NCI-H2227 (cell line): Measurements from ENCODE around the gene RNF151.
A peak's percentile ranks its signal among the peaks of the same experiment; 100 is the strongest.
"Not testable (repeated sequence)": the region's sequence is repeated elsewhere in the genome, so short reads cannot be mapped to it uniquely, and the experiment has no call there.

Source experiments
- DNase-seq: peaks from one replicate; lab custom pipeline; 2025; ENCODE audit not compliant: unreplicated experiment; lab: John Stamatoyannopoulos, UW

RNF151 gene, protein sequence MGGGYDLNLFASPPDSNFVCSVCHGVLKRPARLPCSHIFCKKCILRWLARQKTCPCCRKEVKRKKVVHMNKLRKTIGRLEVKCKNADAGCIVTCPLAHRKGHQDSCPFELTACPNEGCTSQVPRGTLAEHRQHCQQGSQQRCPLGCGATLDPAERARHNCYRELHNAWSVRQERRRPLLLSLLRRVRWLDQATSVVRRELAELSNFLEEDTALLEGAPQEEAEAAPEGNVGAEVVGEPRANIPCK

DNA sequence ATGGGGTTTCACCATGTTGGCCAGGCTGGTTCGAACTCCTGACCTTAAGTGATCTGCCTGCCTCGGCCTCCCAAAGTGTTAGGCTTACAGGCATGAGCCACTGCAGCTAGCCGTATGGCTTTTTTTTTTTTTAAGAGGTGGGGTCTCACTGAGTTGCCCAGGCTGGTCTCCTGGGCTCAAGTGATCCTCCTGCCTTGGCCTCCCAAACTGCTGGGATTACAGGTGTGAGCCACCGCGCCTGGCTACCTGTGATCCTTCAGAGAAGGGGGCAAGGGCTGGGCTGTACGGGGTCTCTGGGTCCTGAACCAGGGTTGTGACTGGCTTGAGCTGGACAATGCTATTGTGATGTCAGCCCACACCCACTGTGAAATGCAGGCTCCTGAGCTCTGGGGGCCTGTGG is at the start of gene RNF151:
Gene RNF151, plus strand, starts transcription at position 397 of the 400 bp plus-strand sequence. CDS start 26 bp downstream, outside the sequence.
- DNase-seq: no peak

DNA sequence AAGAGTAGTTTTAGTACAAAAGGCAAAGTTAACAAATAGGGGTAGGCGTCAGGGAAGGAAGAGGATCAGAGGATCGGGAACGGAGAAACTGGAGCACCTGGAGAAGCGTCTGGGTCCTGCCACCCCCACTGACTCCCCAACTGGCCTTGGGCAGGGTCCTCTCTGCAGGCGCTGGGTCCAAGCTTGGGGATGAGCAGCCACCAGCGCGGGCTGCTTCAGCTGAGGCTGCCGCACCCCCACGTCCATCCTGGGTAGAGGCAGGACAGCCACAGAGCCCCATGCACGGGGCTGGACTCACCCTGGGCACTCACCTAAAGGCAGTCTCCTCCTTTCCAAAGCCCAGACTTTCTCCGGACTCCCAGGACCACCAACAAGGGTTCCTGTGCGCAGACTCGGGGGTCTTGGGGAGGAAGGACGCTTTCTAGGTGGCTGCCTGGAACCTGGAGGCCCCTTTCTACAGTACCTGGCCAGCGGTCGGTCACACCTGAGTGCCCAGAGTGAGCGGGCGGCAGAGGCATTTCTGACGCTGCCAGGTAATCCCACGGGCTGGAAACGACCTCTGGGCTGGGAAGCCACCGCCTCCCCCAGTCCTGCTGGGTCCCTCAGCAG is 49.5 kb upstream of the RNF151 start:
- DNase-seq: no peak

DNA sequence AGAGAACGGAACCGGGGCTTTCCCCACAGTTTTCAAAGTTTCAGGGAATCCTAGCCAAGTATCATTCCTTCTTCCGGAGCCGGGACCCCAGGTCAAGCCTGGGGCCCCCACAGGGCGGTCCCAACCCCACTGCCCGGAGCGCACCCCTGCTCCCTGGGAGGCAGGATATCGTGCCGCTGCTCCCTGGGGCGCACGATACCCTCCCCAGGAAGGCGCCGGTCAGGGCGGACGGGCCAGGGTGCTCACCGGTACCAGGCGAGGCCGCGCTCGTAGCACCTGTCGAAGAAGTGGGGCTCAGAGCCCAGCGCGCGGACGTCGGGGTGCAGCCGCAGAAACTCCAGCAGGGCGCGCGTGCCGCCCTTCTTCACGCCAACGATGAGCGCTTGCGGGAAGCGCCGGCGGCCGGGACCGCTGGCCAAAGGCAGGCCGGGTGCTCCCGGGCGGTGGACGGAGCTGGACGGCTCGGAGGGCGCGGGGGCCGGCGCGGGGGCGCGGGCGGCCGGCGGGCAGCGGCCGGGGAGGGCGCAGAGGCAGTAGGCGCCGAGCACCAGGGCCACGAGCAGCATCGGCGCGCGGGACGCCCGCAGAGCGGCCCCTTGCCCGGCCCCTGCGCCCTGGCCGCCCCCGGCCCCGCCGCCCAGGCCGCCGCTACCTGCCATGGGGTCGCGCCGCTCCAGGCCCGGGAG is 48.8 kb upstream of the RNF151 start:
- DNase-seq: no peak

DNA sequence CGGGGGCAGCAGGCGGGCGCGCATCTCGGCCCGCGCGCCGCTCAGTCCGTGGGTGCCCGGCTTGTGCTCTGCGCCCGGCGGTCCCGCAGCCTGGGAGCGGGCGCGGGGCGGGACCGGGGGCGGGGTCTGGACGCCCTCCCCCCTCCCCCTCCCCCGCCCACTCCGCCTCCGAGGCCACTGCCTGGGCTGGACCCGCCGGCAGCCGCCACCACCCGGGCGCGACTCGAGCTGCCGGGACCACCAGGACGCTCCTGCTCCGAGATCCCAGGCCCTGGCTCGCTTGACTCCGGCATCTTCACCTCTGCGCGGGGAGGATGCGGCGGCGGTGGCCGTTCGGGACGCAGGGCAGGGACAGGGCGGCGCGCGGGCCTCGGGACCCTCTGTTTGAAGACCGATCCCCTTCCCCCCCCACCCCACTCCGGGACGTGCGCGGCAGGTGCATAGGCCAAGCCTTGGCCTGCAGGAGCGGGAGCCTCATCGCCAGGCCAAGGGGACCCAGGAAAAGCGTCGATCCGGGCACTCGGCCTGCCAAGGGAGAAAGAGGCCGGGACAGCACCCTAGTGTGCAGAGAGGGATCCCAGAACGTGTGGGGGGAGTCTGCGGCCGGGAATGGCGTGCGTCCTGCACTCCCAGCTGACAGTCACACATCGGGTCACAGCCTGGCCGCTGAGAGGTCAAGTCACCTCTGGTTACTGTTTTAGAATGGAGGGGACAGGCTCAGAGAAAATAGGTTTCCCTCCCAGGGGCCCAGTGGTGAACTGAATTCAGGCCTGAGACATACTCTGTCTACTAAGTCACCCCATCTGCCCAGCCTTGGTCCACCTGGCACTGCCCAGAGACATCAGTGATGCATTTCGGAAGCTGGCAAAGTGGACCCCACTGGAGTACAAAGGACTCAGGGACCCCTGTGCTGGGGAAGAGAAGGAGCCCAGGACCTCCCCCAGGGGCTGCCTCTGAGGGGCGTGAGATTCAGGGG is 48.0 kb upstream of the RNF151 start, which contains the start of gene HS3ST6:
Gene HS3ST6, minus strand, starts transcription at position 65 of the 976 bp plus-strand sequence. CDS start 92 bp downstream, outside the sequence.
- peak; percentile 47 for DNase-seq

DNA sequence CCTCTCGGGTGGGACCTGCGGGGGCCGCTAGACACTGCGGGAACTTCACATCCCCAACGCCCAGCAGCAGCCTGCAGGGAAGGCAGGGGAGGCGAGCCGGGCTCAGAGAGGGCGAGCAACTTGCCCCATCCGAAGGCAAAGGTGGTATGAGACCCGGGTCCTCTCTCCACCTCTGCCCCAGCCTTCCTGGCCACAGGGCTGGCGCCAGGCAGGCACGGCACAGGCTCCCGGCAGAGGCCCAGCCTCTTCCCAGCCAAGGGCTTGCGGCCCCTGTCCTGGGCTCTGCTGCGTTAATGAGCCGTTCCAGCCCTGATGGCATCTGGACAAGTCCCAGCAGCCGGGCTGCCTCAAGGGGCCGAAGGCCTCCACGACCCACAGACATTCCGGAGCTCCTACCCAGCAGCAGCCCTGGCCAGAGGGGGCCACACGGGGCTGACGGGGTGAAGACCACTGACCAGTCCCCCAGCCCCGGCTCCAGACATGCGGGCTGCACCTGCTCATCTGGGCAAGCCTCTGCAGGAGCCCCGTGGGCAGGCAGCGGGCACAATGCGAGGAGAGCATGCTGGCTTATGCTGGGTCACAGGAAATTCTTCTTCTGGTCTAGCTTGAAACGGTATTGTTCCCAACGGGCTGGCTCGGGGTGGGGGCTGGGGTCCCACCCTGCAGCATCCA is 47.2 kb upstream of the RNF151 start:
- DNase-seq: no peak

DNA sequence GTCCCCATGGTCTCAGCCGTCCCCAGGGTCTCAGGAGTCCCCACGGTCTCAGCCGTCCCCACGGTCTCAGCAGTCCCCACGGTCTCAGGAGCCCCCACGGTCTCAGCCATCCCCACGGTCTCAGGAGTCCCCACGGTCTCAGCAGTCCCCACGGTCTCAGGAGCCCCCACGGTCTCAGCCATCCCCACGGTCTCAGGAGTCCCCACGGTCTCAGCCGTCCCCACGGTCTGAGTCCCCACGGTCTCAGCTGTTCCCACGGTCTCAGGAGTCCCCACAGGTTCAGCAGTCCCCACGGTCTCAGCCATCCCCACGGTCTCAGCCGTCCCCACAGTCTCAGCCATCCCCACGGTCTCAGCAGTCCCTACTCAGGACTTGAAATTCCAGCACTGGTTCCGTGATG is 46.5 kb upstream of the RNF151 start:
- DNase-seq: not testable (repeated sequence)

DNA sequence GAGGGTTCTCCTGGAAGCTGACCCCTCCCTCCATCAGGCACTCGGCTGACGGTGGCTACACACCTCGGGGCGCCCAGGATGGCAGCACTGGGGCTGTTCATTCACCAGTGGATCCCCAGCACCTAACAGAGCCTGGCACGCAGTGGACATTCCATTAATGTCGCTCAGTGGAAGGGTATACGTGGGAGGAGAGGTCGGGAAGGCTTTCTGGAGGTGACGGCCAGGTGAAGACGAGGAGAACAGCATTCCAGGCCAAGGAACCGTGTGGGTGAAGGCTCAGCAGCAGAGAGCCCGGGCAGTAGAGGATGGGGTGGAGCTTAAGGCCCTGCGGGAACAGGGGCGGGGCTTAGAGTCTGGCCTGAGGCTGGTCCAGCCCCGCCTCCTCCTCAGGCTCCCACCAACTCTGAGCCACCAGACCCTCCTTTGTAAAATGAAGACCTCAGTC is 45.9 kb upstream of the RNF151 start:
- DNase-seq: peak; percentile 43

DNA sequence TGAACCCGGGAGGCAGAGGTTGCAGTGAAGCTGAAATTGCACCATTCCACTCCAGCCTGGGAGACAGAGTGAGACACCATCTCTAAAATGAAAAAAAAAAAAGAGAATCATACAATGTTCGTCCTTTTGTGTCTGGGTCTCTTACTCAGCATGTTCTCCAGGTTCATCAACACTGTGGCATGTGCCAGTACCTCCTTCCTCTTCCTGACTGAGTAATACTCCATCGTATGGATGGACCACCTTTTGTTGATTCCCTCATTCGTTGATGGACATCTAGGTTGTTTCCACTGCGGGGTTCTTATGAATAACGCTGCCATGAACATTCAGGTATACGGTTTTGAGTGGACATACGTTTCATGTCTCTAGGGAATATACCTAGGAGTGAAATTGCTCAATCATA is 44.3 kb upstream of the RNF151 start:
- no peak for DNase-seq

DNA sequence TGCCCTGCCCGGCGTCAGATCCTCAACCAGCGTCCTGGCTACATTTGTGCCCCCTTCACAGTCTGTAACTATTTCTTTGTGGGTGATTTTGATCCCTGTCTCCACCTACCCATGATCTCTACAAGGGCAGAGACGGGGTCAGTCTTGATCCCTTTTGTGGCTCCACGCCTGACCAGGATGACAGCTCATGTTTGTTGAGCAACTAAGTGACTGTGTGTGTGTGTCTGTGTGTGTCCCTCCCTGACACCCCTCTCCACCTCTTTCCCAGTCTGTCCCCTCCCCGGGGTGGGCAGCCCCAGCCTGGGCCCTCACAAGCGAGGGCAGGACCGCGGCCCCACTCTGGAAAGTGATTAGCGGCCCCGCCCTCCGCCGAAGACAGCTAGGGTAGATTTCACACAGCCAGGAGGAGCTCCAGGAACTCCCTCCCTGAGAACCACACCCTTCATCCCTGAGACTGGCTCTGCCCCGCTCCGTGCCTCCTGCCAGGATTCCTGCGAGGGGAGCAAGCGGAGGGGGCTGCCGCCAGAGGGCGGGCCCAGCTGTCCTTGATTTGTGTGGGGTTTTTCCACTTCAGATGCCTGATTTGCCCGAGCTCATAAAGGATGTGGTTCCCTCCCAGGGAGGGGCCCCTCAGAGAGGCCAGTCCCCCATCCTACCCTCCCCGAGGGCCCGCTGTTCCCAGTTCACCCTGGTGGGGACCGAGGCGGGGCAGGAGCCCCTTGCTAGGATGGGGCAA is 43.2 kb upstream of the RNF151 start:
- DNase-seq: peak; percentile 71

DNA sequence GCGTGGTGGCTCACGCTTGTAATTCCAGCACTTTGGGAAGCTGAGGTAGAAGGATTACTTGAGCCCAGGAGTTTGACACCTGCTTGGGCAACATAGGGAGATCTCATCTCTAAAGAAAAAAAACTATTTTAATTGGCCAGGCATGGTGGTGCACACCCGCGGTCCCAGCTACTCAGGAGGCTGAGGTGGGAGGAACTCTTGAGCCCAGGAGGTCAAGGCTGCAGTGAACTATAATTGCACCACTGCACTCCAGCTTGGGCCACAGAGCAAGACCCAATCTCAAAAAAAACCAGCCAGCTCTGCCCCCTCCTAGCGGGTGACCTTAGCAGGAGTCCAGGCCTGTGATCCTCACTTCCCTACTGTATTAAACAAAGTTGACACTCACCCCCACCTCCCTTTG is 42.6 kb upstream of the RNF151 start:
- no peak for DNase-seq

DNA sequence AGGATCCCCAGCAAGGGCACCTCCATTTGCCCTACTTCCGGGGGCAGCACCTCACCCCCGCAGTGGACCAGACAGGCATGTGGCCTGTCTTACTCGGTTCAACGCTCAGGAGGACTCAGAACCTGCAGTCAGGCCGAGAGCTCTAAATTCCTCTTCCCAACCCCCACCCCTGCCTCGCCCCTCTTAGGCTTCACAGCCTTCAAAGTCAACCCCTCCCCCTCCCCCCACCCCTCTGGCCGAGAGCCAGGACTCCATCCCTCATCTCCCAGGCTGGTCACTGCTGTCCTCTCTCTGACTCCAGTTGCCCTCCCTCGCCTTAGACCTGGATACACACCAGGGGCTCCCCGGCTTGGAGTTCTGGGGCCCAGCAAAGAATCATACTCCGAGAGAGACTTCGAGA is 40.4 kb upstream of the RNF151 start:
- DNase-seq: no peak

DNA sequence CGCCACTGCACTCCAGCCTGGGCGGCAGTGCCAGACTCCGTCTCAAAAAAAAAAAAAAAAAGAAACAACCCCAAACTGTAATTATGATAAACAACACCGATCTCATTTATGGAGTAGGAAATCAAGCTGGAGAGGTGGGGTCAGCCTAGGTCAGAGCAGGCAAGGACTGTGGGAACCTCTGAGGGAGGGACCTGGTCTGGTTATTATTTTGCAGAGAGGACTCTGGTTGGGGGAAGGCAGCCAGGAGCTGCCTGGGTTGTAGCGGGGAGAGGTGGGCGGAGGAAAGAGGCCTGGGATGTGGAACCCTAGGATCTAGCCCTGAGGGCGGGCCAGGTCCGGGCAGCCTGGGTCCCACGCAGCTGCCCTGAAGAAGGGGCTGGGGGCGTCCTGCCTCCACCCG is 37.6 kb upstream of the RNF151 start:
- DNase-seq: peak; percentile 79

DNA sequence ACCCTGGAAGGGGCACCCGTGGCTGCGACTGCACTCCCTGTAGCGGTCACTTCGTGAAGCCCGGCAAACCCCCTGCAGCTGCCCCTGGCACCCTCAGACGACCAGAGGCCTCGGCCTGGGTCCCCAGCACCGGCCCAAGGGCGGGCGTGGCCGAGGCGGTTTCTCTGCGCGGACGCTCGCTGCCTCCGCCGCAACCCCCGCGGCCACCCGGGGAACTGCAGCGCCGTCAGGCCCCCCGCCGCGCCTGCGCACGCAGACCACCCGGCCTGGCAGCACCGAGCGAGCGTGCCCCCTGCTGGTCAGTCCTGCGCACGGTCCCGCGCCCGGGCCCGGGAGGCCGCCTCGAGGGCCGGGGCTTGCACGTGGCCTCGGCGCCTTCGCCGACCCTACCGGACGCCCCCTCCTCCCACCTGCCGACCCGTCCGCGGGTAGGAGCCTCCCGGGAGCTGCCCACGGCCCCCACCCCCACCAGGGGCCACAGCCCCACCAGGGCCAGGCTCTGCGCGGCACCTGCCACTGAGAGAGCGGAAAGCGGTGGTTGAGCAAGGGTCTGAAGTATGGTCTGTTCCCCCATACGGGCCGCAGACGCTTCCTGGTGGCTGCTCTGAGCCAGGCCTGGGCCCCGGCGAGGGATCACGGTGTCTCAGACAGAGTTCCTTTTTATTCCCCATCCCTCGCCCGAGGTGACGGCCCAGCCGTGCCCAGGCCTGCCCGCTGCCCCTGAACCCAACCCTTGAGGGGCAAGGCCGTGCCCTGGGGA is 36.9 kb upstream of the RNF151 start:
- peak; percentile 94 for DNase-seq

DNA sequence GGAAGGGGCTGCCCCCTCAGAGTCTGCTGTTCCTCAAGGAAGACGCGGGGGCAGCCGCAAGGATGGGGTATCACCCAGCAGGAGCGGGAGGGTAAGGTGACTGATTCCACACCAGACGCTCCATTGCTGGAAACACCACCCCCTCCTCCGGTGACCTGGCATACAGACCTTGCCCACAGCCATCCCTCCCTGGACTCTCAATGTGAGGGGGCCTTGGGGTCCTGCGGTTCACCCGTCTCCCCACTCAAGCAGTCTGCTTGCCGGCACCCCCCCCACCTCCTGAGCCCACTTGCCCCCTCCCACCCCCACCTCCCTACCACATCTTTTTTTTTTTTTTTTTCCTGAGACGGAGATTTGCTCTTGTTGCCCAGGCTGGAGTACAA is 36.3 kb upstream of the RNF151 start:
- no peak for DNase-seq

DNA sequence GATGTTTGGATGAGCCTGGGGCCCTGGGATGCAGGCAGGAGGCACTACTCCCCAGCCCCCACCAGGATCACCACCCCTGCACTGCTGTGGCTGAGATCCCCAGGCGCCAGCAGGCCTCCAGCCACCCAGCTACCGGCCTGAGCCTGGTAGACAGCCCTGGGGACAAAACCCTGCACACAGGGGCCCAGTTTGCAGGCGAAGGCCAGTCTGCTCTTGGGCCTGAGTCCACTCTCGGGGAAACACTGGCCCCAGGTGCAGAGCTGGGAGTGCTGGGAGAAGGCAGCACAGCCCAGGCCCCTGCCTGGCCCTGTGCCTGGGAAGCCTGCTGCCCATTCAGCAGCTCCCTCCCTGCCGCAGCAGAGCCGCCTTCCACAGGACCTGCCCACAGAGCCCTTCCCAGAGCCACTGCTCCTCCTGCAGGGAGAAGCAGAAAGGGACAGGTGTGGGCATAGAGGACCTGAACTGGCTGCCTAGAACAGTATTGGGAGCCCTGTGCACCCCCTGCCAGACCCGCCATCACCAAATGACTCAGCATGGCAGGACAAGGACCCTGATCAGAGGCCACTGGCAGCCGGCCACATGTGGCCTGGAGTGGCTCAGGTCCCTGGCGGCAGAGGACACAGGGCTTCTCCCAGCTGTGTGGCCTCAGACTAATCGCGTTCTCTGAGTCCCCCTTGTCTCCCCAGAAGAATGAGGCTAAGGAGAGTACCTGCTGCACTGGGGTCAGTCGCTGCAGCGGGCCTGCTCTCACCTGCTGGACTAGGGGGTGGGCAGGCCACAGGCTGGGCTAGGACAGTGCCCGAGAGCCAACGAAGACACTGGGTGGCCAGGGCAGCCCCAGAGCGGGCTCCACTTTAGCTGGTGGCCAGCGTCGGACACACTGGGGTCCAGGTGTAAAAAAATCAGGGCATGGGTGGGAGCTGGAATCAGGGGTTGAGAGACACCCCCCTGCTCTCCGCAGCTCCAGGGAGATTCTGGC is 34.3 kb upstream of the RNF151 start:
- DNase-seq: peak; percentile 58

DNA sequence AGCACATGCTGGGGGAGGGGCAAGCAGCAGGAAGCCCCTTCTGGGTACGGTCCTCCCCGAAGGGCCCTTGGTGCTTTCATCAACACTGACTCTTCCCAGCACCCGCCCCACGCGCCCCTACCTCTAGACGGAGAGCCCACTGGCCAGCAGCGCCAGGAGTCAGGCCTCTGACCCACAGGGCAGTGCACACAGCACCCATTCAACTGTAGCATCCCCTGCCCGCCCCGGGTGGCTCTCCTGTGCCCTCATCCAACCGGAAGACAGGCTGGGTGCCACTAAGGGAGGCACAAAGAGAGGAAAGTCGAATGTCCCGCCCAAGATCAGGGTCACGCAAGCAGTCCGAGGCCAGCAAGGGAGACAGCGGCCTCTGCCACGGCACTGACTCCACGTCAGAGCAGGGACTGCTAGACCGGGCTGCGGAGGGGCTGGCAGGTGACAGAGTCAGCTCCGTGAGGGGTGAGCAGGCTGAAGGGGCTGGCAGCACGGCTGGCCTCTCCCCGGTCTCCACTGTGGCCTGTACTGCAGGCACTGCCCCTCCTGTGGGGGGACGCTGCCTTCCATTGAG is 33.5 kb upstream of the RNF151 start:
- DNase-seq: no peak

DNA sequence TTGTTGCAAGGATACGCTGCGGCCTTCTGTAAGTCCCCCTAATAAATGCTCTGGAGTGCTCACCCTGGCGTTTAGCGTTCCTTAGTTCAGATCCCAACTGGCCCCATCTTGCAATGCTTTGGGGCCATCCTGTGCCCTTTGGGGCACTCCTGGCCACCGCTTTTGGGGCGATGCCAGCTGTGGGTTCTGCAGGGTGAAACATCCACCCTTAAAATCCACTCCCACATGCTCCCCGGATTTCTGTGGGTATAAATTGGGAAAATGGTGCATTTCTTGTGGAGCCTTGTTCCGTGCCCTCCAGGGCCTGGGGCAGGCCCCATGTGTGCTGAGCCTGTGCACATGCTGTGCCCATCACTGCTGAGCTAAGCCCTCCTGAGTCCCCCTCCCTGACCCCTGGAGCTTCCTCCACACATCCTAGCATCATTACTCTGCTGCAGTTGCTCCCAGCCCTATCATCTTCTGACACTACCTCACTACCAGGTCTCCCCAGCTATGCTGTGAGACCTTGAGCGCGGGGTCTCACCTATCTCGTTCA is 29.6 kb upstream of the RNF151 start:
- DNase-seq: no peak
